GM12873 (cell line): ENCODE data around the gene NINJ2.

Experiments
- CTCF ChIP-seq: IDR thresholded peaks from 2 replicates; pipeline ENCODE4 v1.5.1; 2012; ENCODE audit warnings: low read depth, mild to moderate bottlenecking, moderate library complexity, low read length, control low read depth; ENCODE audit not compliant: insufficient read depth; ENCODE audit errors: missing control alignments

NINJ2 gene

GRCh38 chr12:586318-587071 lies 76.8 kb downstream of the NINJ2 start:
- no peak for TF ChIP-seq CTCF

- no peak for TF ChIP-seq CTCF
Observed at GRCh38 chr12:585062-586061, 77.9 kb downstream of the NINJ2 start.

DNA sequence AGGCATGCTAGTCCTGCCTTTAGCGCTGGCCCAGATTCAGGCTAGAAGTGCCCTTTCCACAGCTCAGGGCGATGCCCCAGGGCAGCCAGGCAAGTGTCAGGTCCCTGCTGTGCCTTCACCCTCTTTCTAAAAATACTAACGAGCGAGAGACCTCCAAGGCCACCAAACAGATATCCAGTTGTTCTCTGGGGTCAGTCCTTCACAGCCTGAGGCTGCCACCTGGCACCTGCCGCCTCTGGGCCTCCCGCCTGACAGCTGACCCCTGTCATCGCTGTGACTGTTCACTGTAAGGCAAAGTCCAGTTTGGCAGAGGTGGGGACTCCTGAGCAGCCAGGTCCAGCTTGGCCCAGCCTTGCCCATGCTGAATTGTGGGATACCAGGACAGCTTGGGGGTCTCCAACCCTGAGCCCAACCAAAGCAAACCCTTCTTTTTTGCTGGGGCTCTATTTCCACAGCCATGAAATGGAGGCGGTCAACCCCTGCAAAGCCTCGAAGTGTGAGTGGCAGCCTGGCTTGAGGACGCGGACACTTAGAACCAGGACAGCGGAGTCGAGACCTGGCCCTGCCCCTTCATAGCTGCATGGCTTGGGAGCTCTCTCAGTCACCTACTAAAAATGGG lies 79.9 kb downstream of the NINJ2 start:
- no peak for TF ChIP-seq CTCF

GRCh38 chr12:581746-582145 lies 81.5 kb downstream of the NINJ2 start:
- no peak for TF ChIP-seq CTCF

DNA sequence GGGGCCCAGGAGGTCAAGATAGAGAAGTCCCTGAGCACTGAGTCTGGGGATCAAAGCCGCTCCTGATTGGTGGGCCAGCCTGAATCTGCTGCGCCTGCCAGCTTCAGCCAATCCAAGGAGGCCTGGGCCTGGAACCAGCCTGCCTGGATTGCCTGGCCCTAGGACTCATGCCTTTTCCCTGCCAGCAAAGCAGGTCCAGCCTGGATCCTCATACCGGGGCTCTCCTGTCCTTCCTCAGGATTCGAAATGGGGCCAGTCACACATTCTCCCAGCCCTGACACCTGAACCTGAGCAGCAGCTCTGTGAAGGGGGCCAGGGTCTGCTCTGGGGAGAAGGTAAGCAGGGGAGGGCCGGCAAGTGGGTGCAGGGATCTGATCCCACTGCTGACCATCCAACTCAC lies 81.9 kb downstream of the NINJ2 start:
- no peak for TF ChIP-seq CTCF

DNA sequence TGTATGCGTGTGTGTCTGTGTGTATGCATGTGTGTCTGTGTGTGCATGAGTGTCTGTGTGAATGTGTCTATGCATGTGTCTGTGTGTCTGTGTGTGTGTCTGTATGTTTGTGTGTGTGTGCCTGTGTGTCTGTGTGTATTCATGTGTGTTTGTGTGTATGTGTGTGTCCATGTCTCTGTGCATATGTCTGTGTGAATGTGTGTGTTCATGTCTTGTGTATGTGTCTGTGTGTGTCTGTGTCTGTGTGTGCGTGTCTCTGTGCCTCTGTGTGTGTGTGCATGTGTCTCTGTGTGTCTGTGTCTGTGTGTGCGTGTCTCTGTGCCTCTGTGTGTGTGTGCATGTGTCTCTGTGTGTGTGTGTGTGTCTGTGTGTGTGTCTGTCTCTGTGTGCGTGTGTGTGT lies 82.4 kb downstream of the NINJ2 start:
- no peak for TF ChIP-seq CTCF
